Fibroblast of pulmonary artery (primary cell): ENCODE data around the gene INPP4B.

ENCODE experiments used
- DNase-seq: peaks from one replicate; pipeline ENCODE4 v3.0.0-alpha.2; 2010; ENCODE audit warnings: low read depth
- H3K4me3 ChIP-seq: replicated peaks from 2 replicates; pipeline ENCODE4 v1.5.1; 2011; ENCODE audit warnings: low read depth, mild to moderate bottlenecking, control low read depth, low read length, moderate library complexity
- CTCF ChIP-seq: IDR thresholded peaks from 2 replicates; pipeline ENCODE4 v1.5.1; 2011; ENCODE audit warnings: mild to moderate bottlenecking, control low read depth, low read length, inconsistent platforms; ENCODE audit errors: missing control alignments

The INPP4B gene

GRCh38 chr4:142874684-142875083, 28.6 kb upstream of the INPP4B start:
- TF ChIP-seq CTCF = no peak
- H3K4me3 ChIP-seq = no peak overlapping the region
- DNase-seq = no peak

- DNase-seq = no peak
- no peak overlapping the region for H3K4me3 ChIP-seq
- no peak for TF ChIP-seq CTCF
These were observed 20.6 kb upstream of the INPP4B start for GRCh38 chr4:142866685-142867084.

- DNase-seq = no peak
- no peak for TF ChIP-seq CTCF
These were observed 15.2 kb upstream of the INPP4B start for GRCh38 chr4:142861351-142861750.

GRCh38 chr4:142858965-142859364, 12.9 kb upstream of the INPP4B start:
- H3K4me3 ChIP-seq = no peak overlapping the region
- no peak for DNase-seq
- TF ChIP-seq CTCF = no peak

More at GRCh38 chr4:142861351-142861750, 15.2 kb upstream of the INPP4B start:
- no peak overlapping the region for H3K4me3 ChIP-seq

GRCh38 chr4:142858446-142858845, 12.3 kb upstream of the INPP4B start:
- no peak for TF ChIP-seq CTCF
- no peak for DNase-seq

GRCh38 chr4:142856576-142856975, 10.5 kb upstream of the INPP4B start:
- H3K4me3 ChIP-seq = no peak overlapping the region
- DNase-seq = no peak
- TF ChIP-seq CTCF = no peak

More at GRCh38 chr4:142858446-142858845, 12.3 kb upstream of the INPP4B start:
- no peak overlapping the region for H3K4me3 ChIP-seq

- H3K4me3 ChIP-seq = no peak overlapping the region
- DNase-seq = peak; percentile 14
- peak; percentile 46 for TF ChIP-seq CTCF
These were observed 4.4 kb upstream of the INPP4B start for GRCh38 chr4:142850478-142850877.
